Fibroblast of mammary gland (primary cell): Measurements from ENCODE around the gene B4GAT1.

ENCODE experiments used
- DNase-seq: peaks from one replicate; pipeline ENCODE4 v3.0.0-alpha.2; 2010; ENCODE audit warnings: low read depth
- H3K4me3 ChIP-seq: 2 replicates; pipeline ENCODE4 v1.5.1; 2011; ENCODE audit warnings: low read depth, mild to moderate bottlenecking, low read length, moderate library complexity; ENCODE audit not compliant: control insufficient read depth
- TF ChIP-seq, protein P1 (sequence below): conservative IDR thresholded peaks from 2 replicates; pipeline ENCODE4 v1.5.1; 2011; ENCODE audit warnings: low read depth, low read length, inconsistent platforms; ENCODE audit not compliant: control insufficient read depth, insufficient read depth

B4GAT1 gene

DNA sequence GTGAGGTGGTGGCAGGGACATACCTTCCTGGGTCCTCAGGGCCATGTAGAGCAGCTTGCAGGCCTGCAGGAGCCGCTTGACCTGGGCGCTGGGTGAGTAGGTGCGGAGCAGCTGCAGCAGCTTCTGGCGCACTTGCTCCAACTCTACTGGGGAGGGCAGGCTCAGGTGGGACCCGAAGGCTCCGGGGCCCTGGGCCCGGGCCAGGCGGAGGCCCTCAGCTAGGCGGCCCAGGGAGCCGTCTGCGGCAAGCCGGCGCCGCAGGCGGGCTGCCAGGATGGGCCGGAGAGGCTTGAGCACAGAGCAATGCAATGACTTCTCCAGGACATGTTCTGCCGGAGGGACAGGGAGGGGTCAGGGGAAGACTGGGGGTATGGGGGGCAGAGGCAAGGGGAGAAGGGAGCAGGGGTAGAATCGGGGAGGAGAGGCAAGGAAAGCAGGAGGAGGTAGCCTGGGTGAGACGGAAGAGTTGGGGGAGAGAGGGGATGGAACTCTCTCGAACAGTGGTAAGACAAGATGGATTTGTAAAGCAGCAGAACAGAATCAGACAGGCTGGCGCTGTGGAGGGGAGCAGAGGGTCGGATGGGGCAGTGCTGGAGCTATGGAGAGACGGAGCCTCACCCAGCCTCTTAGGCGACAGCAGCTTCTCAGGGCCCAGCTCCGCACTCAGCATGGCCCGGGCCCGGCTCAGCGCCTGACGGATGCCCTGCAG, 13.4 kb downstream of the B4GAT1 start:
- TF ChIP-seq, protein P1, sequence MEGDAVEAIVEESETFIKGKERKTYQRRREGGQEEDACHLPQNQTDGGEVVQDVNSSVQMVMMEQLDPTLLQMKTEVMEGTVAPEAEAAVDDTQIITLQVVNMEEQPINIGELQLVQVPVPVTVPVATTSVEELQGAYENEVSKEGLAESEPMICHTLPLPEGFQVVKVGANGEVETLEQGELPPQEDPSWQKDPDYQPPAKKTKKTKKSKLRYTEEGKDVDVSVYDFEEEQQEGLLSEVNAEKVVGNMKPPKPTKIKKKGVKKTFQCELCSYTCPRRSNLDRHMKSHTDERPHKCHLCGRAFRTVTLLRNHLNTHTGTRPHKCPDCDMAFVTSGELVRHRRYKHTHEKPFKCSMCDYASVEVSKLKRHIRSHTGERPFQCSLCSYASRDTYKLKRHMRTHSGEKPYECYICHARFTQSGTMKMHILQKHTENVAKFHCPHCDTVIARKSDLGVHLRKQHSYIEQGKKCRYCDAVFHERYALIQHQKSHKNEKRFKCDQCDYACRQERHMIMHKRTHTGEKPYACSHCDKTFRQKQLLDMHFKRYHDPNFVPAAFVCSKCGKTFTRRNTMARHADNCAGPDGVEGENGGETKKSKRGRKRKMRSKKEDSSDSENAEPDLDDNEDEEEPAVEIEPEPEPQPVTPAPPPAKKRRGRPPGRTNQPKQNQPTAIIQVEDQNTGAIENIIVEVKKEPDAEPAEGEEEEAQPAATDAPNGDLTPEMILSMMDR, result no peak
- no peak for DNase-seq
- H3K4me3 ChIP-seq, result peak overlapping the region; percentile 6

DNA sequence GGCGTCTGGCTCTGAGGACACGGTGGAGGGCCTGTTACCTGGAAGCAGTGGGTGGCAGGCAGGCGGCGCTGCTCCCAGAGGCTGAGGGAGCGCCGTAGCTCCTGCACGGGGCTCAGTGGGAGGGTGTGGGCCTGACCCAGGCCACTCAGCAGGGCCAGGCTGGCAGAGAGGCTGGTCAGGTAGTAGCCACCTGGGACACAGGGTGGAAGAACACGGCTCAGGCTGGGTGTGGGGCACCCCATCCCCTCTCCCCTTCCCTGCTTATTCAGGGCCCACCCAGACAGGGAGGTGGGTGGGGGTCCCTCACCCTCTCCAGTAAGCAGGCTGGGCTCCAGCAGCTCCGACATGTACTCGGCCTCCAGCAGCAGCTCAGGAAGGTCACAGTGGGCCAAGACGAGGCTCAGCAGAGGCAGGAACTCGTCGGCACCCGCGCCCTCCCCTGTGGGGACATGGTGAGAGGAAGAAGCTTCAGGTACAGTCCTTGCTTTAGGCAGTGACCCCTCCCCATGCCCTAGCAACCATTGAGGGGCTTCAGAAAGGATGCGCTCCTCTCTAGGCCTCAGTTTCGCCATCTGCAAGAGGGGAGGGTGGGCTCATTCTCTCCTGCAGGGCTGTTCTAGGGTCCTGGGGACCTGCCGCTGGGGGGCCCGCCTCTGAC, 14.1 kb downstream of the B4GAT1 start:
- TF ChIP-seq, protein P1, result no peak
- DNase-seq, result no peak
- no peak overlapping the region for H3K4me3 ChIP-seq

DNA sequence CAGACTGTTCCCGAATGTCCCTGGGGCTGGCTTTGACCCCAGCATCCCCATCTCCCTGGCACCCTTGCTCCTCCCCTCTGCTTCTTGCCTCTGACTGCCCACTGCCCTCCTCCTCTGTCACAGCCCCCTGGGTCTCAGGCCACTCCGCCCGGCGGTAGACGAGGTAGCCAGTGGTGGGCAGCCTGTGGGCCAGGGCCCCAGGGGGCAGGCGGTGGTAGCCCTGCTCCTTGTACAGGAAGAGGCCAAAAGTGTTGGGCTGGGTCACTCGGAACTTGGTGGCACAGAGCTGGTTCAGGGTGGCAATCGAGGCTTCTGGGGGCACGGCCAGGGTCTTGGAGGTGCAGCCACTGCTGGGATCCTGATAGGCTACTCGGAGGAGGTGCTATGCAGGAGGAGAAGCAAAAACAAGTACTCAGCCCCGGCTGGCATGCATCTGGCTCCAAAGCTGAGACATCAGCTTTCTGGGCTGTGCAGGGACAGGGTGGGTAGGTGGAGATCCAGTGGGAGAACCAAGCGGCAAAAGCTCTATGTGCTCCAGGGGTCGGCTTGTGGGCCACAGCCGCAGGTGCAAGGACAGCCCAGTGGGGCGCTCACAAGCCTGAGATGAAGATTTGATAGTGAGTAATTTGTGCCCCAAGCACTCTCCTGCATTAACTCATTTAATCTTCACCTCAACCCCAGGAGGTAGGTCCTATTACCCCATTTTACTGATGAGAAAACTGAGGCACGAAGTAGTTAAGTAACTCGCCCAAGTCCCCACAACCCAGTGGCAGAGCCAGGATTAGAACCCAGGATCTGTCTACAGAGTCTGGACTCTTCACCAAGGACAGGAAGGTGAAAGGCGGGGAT, 14.8 kb downstream of the B4GAT1 start:
- TF ChIP-seq, protein P1, result no peak
- DNase-seq, result no peak
- H3K4me3 ChIP-seq, result no peak overlapping the region

DNA sequence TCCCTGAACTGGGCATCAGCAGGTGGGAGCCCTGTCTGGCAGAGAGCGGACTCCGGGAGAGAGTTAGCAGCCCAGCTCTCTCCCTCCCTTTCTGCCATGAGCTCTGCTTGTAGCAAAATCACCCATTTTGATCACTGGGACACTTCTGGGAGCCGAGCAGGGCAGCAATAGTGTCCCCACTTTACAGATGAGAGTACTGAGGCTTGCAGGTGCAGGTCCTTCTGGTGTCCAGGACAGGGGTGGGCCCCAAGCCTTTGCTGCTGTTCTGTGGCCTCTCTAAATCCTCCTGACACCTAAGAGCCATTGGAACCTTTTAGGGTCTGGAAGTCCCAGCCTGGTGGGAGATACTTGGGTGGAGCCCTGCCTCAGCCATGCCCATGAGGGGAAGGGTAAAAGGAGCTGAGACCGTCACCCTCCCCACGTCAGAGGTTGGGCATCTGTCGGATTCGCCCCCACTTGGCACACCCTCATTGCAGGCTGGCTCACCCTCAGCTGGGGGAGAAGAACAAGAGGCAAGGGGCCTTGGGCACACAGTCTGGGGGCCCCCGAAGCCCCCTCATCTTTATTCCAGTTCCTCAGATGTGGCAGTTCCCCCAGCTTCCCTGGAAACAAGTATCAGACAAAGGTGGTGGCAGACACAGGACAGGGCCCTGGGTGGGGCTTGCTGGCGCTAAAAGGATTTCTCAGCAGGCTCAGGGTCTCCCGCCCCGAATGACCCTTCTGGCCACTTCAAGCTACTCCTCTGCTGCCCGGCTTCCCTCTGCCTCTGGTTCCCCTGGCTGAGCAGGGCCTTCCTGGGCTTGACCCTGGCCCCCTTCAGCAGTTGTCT, 15.7 kb downstream of the B4GAT1 start:
- DNase-seq, result no peak
- no peak overlapping the region for H3K4me3 ChIP-seq
- TF ChIP-seq, protein P1, result no peak

DNA sequence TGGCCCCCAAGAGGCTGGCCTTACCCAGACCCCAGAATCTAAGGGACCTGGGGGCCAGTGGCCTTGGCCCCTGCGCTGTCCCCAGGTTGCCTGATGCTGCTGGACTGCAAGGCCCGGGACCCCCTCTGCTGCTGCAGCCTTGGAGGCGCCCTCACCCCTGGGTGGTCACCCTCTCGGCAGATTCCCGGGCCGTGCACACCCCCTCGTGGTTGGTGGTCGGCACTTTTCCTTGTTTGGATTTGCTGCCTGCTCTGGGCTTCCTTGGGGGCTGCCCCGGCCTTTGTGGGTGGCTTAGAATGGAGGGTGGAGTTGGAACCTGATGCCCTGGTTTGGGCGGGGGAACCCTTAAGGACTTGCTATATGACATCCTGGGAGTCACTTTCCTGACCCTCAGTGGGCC, 16.5 kb downstream of the B4GAT1 start:
- TF ChIP-seq, protein P1, result no peak
- H3K4me3 ChIP-seq, result no peak overlapping the region
- DNase-seq, result no peak

DNA sequence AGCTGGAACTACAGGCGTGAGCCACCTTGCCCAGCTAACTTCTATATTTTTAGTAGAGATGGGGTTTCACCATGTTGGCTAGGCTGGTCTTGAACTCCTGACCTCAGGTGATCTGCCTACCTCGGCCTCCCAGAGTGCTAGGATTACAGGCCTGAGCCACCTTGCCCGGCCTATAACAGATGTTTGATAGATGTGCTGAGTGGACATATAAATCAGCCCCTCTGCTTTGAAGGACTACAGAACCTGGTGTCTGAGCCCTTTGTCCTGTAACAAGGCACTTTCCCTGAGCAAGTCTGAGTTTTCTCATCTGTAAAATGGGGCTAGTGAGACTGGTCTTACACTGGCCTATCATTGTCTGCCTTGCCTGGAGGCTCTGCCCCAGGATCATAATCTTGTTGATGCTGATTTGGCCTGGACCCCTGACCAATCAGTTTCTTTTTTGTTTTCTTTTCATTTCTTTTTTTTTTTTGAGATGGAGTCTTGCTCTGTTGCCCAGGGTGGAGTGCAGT, 18.2 kb downstream of the B4GAT1 start:
- no peak for DNase-seq
- H3K4me3 ChIP-seq, result no peak overlapping the region
- TF ChIP-seq, protein P1, result no peak
